ENCODE measurements around the gene KRTAP2-4. TPM values are rescaled to one million over a fixed set of nuclear protein-coding genes. Genes with fewer than 3 reads are reported as not detected.
"Not testable (repeated sequence)": the region's sequence is repeated elsewhere in the genome, so short reads cannot be mapped to it uniquely, and the experiment has no call there.

Gene KRTAP2-4
- total RNA-seq, 1 donor from 2014 or later = not detected

DNA sequence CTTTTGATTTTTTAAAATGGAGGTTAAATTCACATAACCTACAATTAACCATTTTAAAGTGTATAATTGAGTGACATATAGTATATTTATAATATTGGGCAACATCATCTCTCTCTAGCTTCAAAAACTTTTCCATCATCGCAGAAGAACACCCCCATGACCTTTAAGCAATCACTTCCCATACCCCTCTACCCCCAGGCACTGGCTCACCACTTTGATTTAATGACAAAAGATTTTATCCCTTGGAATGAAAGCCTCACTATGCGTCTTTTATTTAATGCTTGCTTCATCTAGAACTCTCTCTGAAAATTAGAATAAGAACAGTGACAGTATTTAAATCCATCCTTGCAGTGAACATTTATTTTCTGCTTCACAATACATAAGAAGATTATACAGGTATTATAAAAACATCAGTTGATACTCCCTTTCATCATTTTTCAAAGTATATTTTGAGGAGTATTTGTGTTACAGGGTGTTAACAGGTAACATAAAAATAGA lies 27.8 kb downstream of the KRTAP2-4 start:
- TF ChIP-seq, protein P1, sequence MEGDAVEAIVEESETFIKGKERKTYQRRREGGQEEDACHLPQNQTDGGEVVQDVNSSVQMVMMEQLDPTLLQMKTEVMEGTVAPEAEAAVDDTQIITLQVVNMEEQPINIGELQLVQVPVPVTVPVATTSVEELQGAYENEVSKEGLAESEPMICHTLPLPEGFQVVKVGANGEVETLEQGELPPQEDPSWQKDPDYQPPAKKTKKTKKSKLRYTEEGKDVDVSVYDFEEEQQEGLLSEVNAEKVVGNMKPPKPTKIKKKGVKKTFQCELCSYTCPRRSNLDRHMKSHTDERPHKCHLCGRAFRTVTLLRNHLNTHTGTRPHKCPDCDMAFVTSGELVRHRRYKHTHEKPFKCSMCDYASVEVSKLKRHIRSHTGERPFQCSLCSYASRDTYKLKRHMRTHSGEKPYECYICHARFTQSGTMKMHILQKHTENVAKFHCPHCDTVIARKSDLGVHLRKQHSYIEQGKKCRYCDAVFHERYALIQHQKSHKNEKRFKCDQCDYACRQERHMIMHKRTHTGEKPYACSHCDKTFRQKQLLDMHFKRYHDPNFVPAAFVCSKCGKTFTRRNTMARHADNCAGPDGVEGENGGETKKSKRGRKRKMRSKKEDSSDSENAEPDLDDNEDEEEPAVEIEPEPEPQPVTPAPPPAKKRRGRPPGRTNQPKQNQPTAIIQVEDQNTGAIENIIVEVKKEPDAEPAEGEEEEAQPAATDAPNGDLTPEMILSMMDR (IDR thresholded peaks at IDR 0.05) = no peak
- no peak overlapping the region for H3K4me3 Mint-ChIP-seq (ENCODE audit: unreplicated experiment)
- no peaks in the 10 kb centered on the region for H3K36me3 Mint-ChIP-seq (ENCODE audit: unreplicated experiment)
- peaks cover 6% of the 10 kb centered on the region for H3K9me3 Mint-ChIP-seq (ENCODE audit: unreplicated experiment)
- H3K27me3 Mint-ChIP-seq (ENCODE audit: unreplicated experiment) = no peaks in the 10 kb centered on the region
- DNase-seq (ENCODE audit: extremely low spot score, unreplicated experiment) = no peak
- H3K4me1 Mint-ChIP-seq (ENCODE audit: unreplicated experiment) = no peaks in the 10 kb centered on the region
- no peak overlapping the region for H3K27ac Mint-ChIP-seq (ENCODE audit: unreplicated experiment)

DNA sequence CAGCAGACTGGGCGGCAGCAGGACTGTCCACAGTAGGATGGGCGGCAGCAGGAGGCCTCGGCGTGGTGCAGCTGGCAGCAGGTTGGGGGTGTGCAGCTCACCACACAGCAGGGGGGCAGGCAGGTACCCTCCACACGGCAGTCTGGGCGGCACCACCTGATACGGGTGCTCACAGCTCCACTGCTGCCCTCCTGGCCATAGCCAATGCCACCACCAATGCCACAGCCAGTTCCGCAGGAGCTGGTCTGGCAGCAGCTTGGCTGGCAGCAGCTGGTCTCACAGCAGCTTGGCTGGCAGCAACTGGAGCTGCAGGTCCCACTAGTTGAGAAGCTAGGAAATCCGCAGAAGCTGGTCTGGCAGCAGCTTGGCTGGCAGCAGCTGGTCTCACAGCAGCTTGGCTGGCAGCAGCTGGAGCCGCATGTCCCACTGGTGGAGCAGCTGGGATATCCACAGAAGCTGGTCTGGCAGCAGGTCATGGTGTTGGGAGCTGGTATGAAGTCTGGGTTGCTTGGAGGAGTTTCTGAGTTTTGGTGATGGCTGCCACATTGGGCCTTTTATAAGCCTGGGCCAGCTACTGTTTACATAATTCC lies 31.2 kb downstream of the KRTAP2-4 start, which contains the start of gene KRTAP1-3:
Gene KRTAP1-3, minus strand, starts transcription at position 529 of the 590 bp plus-strand sequence. Its CDS starts 53 bp downstream, at position 476.
- not testable (repeated sequence) for H3K4me1 Mint-ChIP-seq (ENCODE audit: unreplicated experiment); H3K4me3 Mint-ChIP-seq (ENCODE audit: unreplicated experiment); H3K27me3 Mint-ChIP-seq (ENCODE audit: unreplicated experiment); H3K36me3 Mint-ChIP-seq (ENCODE audit: unreplicated experiment); H3K27ac Mint-ChIP-seq (ENCODE audit: unreplicated experiment); H3K9me3 Mint-ChIP-seq (ENCODE audit: unreplicated experiment); DNase-seq (ENCODE audit: extremely low spot score, unreplicated experiment)

DNA sequence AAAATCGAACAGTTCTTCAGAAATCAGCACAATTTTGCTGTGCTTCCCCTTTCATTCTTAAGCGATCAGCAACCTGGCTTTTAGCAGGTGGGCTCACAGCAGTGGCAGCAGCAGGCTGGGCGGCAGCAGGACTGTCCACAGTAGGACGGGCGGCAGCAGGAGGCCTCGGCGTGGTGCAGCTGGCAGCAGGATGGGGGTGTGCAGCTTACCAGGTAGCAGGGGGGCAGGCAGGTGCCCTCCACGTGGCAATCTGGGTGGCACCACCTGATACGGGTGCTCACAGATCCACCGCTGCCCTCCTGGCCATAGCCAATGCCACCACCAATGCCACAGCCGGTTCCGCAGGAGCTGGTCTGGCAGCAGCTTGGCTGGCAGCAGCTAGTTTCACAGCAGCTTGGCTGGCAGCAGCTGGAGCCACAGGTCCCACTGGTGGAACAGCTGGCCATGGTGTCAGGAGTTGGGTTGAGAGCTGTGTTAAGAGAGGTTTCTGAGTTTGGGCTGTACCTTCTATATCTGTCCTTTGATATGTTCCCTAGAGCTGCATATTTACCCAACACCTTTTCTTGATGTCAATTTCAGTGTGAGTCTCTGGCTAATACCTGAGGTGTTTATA lies 35.9 kb downstream of the KRTAP2-4 start, which contains the start of gene KRTAP1-4:
Gene KRTAP1-4, minus strand, starts transcription at position 563 of the 613 bp plus-strand sequence. Its CDS starts 117 bp downstream, at position 446.
- H3K4me1 Mint-ChIP-seq (ENCODE audit: unreplicated experiment) = peaks cover 5% of the 10 kb centered on the region
- DNase-seq (ENCODE audit: extremely low spot score, unreplicated experiment) = no peak

DNA sequence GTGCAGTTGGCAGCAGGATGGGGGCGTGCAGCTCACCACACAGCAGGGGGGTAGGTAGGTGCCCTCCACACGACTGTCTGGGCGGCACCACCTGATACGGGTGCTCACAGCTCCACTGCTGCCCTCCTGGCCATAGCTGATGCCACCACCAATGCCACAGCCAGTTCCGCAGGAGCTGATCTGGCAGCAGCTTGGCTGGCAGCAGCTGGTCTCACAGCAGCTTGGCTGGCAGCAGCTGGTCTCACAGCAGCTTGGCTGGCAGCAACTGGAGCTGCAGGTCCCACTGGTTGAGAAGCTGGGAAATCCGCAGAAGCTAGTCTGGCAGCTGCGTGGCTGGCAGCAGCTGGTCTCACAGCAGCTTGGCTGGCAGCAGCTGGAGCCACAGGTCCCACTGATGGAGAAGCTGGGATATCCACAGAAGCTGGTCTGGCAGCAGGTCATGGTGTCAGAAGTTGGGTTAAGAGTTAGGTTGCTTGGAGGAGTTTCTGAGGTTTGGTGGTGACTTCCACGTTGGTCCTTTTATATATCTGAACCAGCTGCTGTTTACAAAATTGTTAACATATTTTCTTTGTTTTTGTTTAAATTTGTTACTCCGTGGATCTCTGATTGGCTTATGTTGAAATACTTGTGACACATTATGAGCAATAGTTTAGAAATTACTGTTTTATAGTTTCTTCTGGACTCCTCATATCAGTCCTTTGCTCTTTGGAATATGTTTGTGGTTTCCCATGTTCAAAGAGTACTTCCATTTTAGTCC lies 38.8 kb downstream of the KRTAP2-4 start, which contains the start of gene KRTAP1-5:
Gene KRTAP1-5, minus strand, starts transcription at position 494 of the 757 bp plus-strand sequence. Its CDS starts 53 bp downstream, at position 441.
- no peaks in the 10 kb centered on the region for H3K36me3 Mint-ChIP-seq (ENCODE audit: unreplicated experiment)
- H3K27ac Mint-ChIP-seq (ENCODE audit: unreplicated experiment) = no peak within 1 kb of the TSS
- H3K4me3 Mint-ChIP-seq (ENCODE audit: unreplicated experiment) = no peak within 1 kb of the TSS
- TF ChIP-seq, protein P1 (IDR thresholded peaks at IDR 0.05) = no peak
- H3K4me1 Mint-ChIP-seq (ENCODE audit: unreplicated experiment) = peaks cover 5% of the 10 kb centered on the region
- no peak for DNase-seq (ENCODE audit: extremely low spot score, unreplicated experiment)
- no peaks in the 10 kb centered on the region for H3K9me3 Mint-ChIP-seq (ENCODE audit: unreplicated experiment)
- no peaks in the 10 kb centered on the region for H3K27me3 Mint-ChIP-seq (ENCODE audit: unreplicated experiment)

More for the DNA sequence above, 35.9 kb downstream of the KRTAP2-4 start, which contains the start of gene KRTAP1-4:
- Mint-ChIP-seq H3K36me3 (ENCODE audit: unreplicated experiment) (no peaks in the 10 kb centered on the region), H3K27me3 (ENCODE audit: unreplicated experiment) (no peaks in the 10 kb centered on the region), H3K9me3 (ENCODE audit: unreplicated experiment) (no peaks in the 10 kb centered on the region), H3K27ac (ENCODE audit: unreplicated experiment) (no peak within 1 kb of the TSS), H3K4me3 (ENCODE audit: unreplicated experiment) (no peak within 1 kb of the TSS)
- TF ChIP-seq, protein P1 (IDR thresholded peaks at IDR 0.05) = no peak

DNA sequence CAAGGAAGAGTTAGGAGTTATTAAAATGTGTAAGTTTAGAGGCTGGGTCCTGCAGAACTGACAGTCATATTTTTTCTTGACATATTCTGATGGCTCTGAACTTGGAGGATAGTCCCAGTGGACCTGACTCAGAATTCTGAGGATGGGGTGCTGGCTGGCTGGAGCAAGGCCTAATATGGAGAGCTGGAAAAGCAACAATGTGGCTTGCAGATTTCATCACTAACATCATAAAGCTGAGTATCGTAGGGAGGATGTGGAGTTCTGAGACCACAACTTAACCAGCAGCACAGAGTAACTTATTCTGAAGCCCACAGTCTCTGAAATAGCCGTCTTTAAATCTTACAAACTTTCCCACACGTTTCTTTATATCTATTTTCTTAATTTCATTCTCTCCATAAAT lies 41.0 kb downstream of the KRTAP2-4 start:
- Mint-ChIP-seq H3K4me1 (ENCODE audit: unreplicated experiment) (peaks cover 8% of the 10 kb centered on the region), H3K27me3 (ENCODE audit: unreplicated experiment) (no peaks in the 10 kb centered on the region), H3K4me3 (ENCODE audit: unreplicated experiment) (no peak overlapping the region), H3K27ac (ENCODE audit: unreplicated experiment) (no peak overlapping the region), H3K9me3 (ENCODE audit: unreplicated experiment) (peaks cover 6% of the 10 kb centered on the region), H3K36me3 (ENCODE audit: unreplicated experiment) (no peaks in the 10 kb centered on the region)
- DNase-seq (ENCODE audit: extremely low spot score, unreplicated experiment) = no peak
- TF ChIP-seq, protein P1 (IDR thresholded peaks at IDR 0.05) = no peak

Data from osteocyte (in vitro differentiated cells).